ENCODE results near the gene POLRMT. TPM values are rescaled to one million over a fixed set of nuclear protein-coding genes. Genes with fewer than 3 reads are reported as not detected.

Gene POLRMT
- polyA plus RNA-seq, 1 donor (not counting 4 experiments of a cell fraction or from before 2014, with no cell fraction given), result 33.3 TPM

GRCh38 chr19:650121-650520 lies 16.8 kb upstream of the POLRMT start:
- dilution Hi-C loops (cut with MboI; ENCODE audit: extremely low pct_ligation_motif_present, low sequenced_read_pairs), result no loop called here
- Histone ChIP-seq H4K20me1 (ENCODE audit: control insufficient read depth, extremely low read depth, insufficient read depth, low read length) (peaks cover 30% of the 10 kb centered on the region), H3K36me3 (ENCODE audit: control insufficient read depth in 2 of 2, extremely low read depth in 1 of 2, insufficient read depth in 2 of 2, low read length in 2 of 2) (peaks cover 26 to 34% of the 10 kb centered on the region in 2 experiments), H3K9me3 (ENCODE audit: control insufficient read depth, low read depth, low read length) (no peaks in the 10 kb centered on the region), H3K4me2 (ENCODE audit: control insufficient read depth, extremely low read depth, insufficient read depth, low read depth, low read length) (no peak overlapping the region), H3K4me3 (ENCODE audit: control insufficient read depth in 2 of 3, extremely low read depth in 1 of 3, insufficient read depth in 2 of 3, low read depth in 1 of 3, low read length in 3 of 3) (no peak overlapping the region), H3K9me1 (ENCODE audit: control insufficient read depth, extremely low read depth, insufficient read depth, low read length) (no peaks in the 10 kb centered on the region), H3K27ac (ENCODE audit: control insufficient read depth, insufficient read depth, low read length) (no peak overlapping the region), H3K27me3 (ENCODE audit: control insufficient read depth, extremely low read depth, insufficient read depth, low read length) (no peaks in the 10 kb centered on the region), H3K79me2 (ENCODE audit: control insufficient read depth, insufficient read depth, low read length) (peaks cover 51% of the 10 kb centered on the region), H3K9ac (ENCODE audit: control insufficient read depth, extremely low read depth, insufficient read depth, low read length) (no peak overlapping the region), H3K4me1 (ENCODE audit: control insufficient read depth, extremely low read depth, insufficient read depth, low read length) (no peaks in the 10 kb centered on the region), H2AFZ (ENCODE audit: control insufficient read depth, low read length) (no peak overlapping the region)
- DNase-seq (ENCODE audit: low read depth, low spot score), result no peak
- TF ChIP-seq EZH2 (IDR thresholded peaks at IDR 0.05; ENCODE audit: low read length), result no peak
- TF ChIP-seq, protein P1, sequence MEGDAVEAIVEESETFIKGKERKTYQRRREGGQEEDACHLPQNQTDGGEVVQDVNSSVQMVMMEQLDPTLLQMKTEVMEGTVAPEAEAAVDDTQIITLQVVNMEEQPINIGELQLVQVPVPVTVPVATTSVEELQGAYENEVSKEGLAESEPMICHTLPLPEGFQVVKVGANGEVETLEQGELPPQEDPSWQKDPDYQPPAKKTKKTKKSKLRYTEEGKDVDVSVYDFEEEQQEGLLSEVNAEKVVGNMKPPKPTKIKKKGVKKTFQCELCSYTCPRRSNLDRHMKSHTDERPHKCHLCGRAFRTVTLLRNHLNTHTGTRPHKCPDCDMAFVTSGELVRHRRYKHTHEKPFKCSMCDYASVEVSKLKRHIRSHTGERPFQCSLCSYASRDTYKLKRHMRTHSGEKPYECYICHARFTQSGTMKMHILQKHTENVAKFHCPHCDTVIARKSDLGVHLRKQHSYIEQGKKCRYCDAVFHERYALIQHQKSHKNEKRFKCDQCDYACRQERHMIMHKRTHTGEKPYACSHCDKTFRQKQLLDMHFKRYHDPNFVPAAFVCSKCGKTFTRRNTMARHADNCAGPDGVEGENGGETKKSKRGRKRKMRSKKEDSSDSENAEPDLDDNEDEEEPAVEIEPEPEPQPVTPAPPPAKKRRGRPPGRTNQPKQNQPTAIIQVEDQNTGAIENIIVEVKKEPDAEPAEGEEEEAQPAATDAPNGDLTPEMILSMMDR (optimal IDR thresholded peaks at IDR 0.05 in 1 of 3, IDR thresholded peaks at IDR 0.05 in 1 of 3, conservative IDR thresholded peaks at IDR 0.05 in 1 of 3; ENCODE audit: extremely low read depth in 1 of 3, insufficient read depth in 2 of 3, low read length in 3 of 3), result no peak
- FAIRE-seq, result no peak

- TF ChIP-seq, protein P1 (optimal IDR thresholded peaks at IDR 0.05 in 1 of 3, IDR thresholded peaks at IDR 0.05 in 1 of 3, conservative IDR thresholded peaks at IDR 0.05 in 1 of 3; ENCODE audit: extremely low read depth in 1 of 3, insufficient read depth in 2 of 3, low read length in 3 of 3), result no peak
- no peak for TF ChIP-seq EZH2 (IDR thresholded peaks at IDR 0.05; ENCODE audit: low read length)
- H3K79me2 ChIP-seq (ENCODE audit: control insufficient read depth, insufficient read depth, low read length), result peaks cover 42% of the 10 kb centered on the region
- FAIRE-seq, result no peak
- H3K27me3 ChIP-seq (ENCODE audit: control insufficient read depth, extremely low read depth, insufficient read depth, low read length), result no peaks in the 10 kb centered on the region
- dilution Hi-C loops (cut with MboI; ENCODE audit: extremely low pct_ligation_motif_present, low sequenced_read_pairs), result no loop called here
- no peak overlapping the region for H2AFZ ChIP-seq (ENCODE audit: control insufficient read depth, low read length)
- no peak for DNase-seq (ENCODE audit: low read depth, low spot score)
- no peaks in the 10 kb centered on the region for H3K4me1 ChIP-seq (ENCODE audit: control insufficient read depth, extremely low read depth, insufficient read depth, low read length)
- no peak overlapping the region for H3K4me2 ChIP-seq (ENCODE audit: control insufficient read depth, extremely low read depth, insufficient read depth, low read depth, low read length)
- peaks cover 29 to 30% of the 10 kb centered on the region in 2 experiments for H3K36me3 ChIP-seq (ENCODE audit: control insufficient read depth in 2 of 2, extremely low read depth in 1 of 2, insufficient read depth in 2 of 2, low read length in 2 of 2)
- H3K9me1 ChIP-seq (ENCODE audit: control insufficient read depth, extremely low read depth, insufficient read depth, low read length), result no peaks in the 10 kb centered on the region
- H3K9me3 ChIP-seq (ENCODE audit: control insufficient read depth, low read depth, low read length), result no peaks in the 10 kb centered on the region
- H3K9ac ChIP-seq (ENCODE audit: control insufficient read depth, extremely low read depth, insufficient read depth, low read length), result no peak overlapping the region
- H4K20me1 ChIP-seq (ENCODE audit: control insufficient read depth, extremely low read depth, insufficient read depth, low read length), result peaks cover 26% of the 10 kb centered on the region
- H3K4me3 ChIP-seq (ENCODE audit: control insufficient read depth in 2 of 3, extremely low read depth in 1 of 3, insufficient read depth in 2 of 3, low read depth in 1 of 3, low read length in 3 of 3), result no peak overlapping the region
- H3K27ac ChIP-seq (ENCODE audit: control insufficient read depth, insufficient read depth, low read length), result no peak overlapping the region
These were observed 15.8 kb upstream of the POLRMT start for GRCh38 chr19:648904-649801.
